Body of pancreas (tissue), 4 donors: ENCODE results near the gene ANKRD31.

Experiments used
- POLR2A ChIP-seq, 3 donors: fragments of 450-650 bp; IDR thresholded peaks; one replicate each; pipeline ENCODE4 v1.6.1; 2016; ENCODE audit warnings: antibody characterized with exemption in 3 of 3, mild to moderate bottlenecking in 2 of 3
- TF ChIP-seq, protein P1 (sequence below), 7 experiments: fragments of 450-650 bp in 4 of 7; fragments of 200-600 bp in 3 of 7; sonication (generic) in 3 of 7; IDR thresholded peaks; one replicate each; pipeline ENCODE4 v1.5.1; 2016 to 2019; ENCODE audit warnings: antibody characterized with exemption in 7 of 7

DNA sequence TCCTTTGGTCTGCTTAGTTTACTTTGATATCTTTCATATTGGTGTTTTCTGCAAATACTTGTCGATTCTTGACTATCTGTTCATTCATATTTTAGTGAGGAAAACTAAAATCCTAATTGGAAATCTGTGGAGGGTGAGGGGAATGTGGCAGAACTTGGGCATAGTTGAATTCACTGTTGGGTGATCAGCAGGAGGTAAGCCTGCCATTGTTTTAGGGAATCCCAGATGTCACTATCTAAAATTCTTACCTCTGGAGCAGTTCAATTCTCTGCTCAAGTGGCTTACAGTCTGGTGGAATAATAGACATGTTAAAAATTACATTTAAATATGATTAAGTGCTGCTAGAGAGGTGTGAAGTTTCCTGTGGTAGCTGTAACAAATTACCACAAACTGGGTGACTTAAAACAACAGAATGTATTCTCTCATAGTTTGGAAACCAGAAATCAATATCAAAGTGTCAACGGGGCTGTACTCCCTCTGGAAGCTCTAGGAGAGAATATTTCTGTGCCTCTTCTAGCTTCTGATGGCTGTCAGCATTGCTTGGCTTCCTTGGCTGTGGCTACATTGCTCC, 94.0 kb downstream of the ANKRD31 start:
- TF ChIP-seq, protein P1, sequence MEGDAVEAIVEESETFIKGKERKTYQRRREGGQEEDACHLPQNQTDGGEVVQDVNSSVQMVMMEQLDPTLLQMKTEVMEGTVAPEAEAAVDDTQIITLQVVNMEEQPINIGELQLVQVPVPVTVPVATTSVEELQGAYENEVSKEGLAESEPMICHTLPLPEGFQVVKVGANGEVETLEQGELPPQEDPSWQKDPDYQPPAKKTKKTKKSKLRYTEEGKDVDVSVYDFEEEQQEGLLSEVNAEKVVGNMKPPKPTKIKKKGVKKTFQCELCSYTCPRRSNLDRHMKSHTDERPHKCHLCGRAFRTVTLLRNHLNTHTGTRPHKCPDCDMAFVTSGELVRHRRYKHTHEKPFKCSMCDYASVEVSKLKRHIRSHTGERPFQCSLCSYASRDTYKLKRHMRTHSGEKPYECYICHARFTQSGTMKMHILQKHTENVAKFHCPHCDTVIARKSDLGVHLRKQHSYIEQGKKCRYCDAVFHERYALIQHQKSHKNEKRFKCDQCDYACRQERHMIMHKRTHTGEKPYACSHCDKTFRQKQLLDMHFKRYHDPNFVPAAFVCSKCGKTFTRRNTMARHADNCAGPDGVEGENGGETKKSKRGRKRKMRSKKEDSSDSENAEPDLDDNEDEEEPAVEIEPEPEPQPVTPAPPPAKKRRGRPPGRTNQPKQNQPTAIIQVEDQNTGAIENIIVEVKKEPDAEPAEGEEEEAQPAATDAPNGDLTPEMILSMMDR (IDR thresholded peaks at IDR 0.05): no peak
- no peak for TF ChIP-seq POLR2A (IDR thresholded peaks at IDR 0.05)
